Brain pericyte (primary cell): ENCODE data around the gene PPA1.
"Not testable (repeated sequence)": the region's sequence is repeated elsewhere in the genome, so short reads cannot be mapped to it uniquely, and the experiment has no call there.

Source experiments
- DNase-seq: peaks from one replicate; pipeline ENCODE4 v3.0.0-alpha.2; 2012; ENCODE audit warnings: low read depth, low spot score

The PPA1 gene

DNA sequence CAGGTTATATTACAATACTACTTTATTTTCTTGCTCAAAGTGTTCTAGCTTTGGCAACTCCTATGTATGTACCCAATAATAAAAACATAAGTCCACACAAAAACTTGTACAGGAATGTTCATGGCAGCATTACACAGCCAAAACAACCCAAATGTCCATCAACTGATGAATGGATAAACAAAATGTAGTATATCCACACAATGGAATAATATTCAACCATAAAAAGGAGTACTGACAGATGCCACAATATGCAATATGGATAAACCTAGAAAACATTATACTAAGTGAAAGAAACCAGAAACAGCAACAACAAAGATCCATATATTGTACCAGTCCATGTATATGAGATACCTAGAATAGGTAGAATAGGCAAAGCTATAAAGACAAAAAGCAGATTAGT lies 21.0 kb downstream of the PPA1 start:
- DNase-seq: no peak

DNA sequence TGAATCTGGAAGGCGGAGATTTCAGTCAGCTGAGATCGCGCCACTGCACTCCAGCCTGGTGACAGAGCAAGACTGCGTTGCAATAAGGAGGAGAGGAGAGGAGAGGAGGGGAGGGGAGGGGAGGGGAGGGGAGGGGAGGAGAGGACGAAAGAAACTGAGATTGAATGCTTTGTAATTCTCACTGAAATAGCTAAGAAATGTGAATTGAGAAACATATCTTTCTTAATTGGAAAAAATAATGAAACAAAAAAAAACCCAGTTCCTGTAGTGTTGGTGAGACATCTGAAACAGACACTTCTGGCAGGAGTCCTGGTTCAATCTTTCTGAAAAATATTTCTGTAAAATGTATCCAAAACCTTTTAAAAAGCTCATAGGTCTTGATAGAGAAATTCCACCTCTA lies 26.5 kb downstream of the PPA1 start:
- DNase-seq: no peak

DNA sequence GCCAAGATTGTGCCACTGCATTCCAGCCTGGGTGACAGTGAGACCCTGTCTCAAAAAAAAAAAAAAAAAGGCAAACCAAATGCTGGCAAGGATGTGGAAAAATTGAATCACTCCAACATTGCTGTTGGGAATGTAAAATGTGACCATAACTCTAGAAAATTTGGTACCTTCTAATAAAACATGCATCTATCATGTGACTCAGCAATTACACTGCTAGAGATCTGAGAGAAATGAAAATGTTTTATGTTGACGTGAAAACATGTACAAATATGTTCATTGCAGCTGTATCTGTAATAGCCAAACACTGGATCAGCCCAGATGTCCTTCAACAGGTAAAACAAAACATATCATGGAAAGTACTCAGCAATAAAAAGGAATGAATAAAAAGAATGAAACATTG lies 32.1 kb downstream of the PPA1 start:
- DNase-seq: no peak

DNA sequence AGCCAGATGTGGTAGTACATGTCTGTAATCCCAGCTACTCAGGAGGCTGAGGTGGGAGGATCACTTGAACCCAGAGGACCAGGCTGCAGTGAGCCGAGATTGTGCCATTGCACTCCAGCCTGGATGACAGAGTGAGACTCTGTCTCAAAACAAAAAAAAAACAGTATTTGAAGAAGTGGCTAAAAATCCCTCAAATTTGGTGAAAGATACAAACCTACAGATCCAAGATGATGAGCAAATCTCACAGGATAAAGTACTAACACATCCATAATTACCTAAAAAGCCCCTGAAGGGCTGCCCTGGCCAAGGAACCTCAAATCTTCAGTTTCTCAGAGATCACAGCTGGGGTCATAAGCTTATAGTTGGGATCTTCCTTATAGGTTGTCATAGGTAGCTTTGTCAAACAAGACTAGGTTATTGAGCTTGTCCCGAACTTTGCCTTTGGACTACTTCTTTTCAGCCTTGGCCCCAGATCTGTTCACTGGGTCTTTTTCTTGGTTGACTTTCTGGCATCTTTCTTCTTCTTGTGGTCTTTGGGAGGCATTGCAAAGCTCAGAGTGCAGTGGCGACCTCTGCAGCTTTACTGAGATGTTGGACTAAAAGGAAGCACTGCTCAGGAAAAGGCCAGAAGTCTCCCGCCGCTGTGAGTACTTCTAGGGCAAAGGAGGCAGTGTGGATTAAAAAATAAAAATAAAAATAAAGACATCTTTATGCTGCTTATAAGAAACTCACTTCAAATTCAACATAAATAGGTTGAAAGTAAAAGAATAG lies 34.3 kb downstream of the PPA1 start:
- no peak for DNase-seq

DNA sequence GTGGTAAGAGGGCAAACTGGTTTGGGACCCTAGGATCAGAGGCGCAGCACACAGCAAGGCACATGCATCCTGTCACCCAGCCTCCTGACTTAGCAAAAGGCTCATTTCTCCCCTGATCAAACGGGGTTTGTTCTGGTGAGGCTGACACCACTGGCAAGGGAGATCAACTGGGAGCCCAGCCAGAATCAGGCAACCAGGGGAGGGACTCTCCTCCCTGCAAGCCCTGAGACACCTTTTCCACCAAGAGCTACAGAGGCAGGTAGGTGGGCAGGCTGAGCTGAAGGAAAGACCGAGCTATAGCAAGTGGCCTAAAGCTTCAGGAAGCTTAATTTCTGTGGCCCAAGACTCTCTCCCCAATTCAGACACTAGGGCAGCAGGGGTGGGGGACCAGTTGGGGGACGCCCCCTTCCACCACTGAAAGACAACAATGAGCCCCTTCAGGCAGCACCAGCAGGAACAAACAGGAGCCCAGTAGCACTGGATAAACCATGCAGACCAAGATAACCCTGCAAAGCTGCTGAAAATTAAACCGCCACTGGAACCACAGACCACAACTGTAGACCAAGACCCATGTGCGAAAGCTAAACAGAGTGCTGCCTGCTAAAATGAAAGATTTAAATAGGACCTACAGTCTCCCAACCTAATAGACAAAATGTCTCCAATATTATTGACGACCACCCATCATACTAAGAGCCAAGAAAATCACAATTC lies 35.8 kb downstream of the PPA1 start:
- DNase-seq: no peak

DNA sequence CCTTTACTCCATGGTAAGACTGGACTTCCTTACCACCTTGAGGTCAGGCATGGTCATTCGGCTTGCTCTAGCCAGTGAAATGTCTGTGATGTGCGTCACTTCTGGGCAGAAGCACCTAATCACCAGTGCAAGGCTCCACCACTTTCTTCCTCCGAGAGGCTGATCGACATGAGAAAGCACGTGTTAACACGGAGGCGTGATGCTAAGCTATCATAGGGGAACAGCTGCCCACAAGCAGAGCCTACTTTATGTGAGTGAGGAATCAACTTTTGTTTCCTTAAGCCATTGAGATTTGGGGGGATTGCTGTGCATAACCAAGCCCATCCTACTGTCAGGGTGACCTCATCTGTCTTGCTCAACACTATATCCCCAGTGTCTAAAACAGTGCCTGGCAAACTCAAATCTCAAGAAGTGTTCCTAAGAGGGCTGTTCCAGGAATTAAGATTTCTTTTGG lies 39.8 kb downstream of the PPA1 start:
- DNase-seq: no peak

DNA sequence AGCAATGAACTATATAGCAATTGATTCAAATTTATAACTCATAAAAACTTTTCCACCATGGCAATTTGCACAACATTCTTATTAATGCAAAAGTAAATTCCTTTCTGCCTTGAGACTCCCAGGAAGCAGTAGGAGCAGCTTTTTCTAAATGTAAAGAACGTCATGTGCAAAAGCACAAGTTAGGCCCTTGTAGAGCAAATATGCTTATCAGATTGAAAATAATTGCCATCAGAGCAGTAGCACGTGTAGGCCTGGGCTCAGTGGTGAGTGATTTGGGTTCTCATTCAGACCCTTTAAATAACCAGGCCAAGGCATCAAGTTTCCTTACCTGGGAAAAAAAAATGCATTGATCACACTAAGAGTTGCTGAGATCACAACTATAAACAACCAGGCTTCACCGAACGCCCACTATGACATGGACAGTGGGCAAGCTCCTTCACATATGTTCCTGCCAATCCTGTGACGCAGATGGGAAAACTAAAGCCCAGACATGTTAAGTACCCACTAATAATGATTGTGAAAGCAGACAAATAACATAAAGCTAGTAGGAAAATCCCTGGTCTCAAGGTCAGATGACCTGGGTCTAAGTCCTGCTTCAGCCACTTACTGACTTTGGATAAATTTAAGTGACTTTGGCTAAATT lies 40.8 kb downstream of the PPA1 start:
- no peak for DNase-seq

DNA sequence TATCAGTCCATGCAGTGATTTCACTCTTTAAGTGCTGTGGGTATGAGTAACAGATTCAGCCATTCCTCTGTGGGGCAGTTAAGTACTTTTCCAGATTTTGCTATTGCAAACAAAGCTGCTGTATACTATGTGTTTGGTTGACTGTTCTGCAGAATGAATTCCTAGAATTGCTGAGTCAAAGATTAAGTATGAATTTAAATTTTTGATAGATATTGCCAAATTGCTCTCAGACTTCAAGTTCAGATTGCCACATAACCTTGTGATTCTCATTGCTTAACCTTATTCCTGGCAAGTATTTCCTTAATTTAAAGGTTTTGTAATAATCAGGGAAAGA lies 41.3 kb downstream of the PPA1 start:
- DNase-seq: no peak

DNA sequence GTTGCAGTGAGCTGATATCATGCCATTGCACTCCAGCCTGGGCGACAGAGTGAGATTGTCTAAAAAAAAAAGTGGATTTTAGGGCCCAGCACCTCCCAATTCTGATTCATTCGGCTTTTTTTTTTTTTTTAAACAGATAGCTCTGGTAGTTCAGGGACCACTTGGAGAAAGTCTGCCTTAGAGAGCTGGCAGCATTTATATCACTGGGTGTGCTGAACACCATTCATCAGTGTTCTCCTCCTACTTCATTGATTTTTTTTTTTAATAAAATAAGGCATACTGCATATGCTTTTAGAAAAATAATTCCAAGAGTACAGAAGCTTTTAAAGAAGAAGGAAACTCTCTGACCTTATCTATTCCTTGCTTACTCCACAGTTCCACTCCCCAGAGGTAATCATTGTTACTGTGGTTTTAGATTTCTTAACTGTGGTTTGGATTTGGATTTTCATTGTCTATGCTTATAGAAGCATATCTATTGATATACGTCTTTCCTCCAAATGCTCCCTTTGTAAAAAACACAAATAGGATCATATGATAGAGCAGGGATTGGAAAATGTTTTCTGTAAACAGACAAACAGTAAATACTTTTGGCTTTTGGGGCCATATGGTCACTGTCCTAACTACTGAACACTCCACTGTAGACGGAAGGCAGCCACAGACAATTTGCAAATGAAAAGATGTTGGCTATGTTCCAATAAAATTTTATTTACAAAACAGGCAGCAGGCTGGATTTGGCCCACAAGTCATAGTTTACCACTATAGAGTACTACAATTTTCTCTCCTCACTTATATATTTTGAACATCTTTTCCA lies 41.9 kb downstream of the PPA1 start:
- no peak for DNase-seq

DNA sequence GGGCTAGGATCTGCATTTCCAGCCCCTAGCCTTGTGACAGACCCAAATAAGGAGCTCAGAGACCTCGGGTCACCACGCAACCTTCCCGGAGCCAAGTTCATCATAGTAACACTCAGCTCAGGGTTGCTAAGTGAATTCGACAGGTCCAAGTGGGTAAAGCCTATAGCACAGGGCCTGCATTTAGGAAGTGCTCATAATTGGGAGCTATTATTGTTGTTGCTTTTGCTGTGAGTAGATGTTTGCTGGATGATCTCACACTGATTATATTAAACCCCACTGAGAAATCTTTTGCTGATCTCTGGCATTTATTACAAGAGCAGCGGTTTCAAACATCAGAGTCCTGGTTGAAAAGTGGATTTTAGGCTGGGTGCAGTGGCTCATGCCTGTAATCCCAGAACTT lies 42.6 kb downstream of the PPA1 start:
- no peak for DNase-seq

DNA sequence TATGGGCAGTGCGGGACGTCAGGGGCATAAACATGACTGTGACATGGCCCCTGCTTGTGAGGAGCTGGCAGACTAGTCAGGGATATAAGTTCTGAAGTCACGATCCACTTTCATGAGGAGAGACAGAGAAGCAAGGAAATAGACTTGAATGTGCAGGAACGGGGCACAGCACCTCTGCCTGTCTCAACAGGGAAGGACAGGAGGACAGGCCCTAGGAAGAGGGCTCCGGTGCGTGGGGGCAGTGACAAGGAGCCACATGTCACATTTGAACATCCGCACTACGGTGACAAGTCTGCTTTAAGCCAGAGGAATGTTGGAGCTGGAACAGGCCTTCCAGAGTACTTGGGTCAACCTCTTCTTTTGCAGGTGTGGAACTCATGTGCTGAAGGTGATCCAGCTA lies 43.1 kb downstream of the PPA1 start:
- no peak for DNase-seq

DNA sequence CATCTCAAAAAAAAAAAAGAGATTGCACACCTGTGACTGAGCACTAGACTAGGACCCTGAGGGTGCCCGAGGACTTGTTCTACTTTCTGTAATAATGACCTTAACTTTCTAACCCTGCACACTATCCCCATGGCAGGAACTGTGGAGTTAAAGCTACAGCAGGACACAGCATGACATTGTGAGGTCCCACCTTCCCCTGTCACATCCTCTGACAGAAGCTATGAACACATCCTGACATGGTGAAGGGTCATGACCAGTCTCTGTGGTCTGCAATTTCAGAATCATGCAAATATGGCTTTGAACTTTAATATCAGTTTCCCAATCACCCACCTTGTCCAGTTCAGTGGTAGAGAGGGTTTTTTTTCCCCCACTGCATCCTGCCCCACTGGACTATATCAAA lies 44.5 kb downstream of the PPA1 start:
- no peak for DNase-seq

DNA sequence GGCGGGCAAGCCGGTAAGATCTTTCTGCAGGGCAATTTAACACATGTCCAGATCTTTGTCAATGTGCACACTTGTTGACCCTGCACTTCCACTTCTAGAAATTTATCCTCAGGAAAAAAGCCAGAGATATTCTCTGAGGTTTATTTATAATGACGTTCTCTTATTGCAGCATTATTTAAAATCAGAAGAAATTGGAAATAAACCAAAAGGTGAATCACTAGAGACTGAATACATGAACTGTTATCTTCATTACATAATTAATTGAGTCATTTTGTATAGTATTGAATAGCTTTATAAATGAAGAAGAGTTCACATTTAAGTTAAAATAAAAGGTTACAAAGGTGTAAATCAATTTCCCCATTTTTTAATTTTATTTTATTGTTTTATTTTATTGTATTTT lies 46.7 kb downstream of the PPA1 start:
- DNase-seq: no peak

DNA sequence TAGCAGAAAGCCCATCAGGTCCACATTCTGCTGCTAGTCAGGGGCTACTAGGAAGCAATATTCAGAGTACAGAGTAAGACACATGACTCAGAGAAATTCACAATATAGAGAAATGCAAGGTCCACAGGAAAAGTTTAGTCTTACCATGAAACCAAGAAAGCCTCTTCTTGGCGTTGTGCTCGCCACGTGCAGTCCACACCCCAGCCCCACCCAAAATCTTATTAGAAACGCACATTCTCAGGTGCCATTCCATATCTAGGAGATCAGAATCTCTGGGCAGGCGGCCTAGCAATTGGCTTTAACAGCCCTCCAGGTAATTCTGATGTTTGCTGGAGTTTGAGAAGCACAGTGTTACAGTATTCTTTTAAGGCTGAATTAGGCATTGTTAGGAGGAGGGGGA lies 47.1 kb downstream of the PPA1 start:
- DNase-seq: no peak

DNA sequence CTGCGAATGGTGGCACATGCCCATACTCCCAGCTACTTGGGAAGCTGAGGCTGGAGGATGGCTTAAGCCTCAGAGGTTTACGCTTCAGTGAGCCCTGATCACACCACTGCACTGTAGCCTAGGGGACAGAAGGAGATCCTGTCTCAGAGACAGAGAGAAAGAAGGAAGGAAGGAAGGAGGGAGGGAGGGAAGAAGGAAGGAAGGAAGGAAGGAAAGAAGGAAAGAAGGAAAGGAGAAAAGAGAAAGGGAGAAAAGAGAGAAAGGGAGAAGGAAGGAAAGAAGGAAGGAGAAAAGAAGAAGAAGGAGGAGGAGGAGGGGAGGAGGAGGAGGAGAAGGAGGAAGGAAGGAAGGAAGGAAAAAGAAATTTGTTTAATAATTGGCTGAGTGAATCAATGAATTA lies 49.9 kb downstream of the PPA1 start:
- DNase-seq: no peak

DNA sequence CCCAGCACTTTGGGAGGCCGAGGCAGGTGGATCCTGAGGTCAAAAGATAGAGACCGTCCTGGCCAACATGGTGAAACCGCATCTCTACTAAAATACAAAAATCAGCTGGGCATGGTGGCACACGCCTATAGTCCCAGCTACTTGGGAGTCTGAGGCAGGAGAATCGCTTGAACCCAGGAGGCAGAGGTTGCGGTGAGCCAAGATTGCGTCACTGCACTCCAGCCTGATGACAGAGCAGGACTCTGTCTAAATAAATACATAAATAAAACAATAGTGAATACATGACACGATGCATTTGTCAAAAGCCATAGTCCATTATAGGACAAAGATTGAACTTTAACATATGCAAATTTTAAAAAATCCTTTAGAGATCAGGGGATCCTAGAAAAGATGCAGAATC lies 54.0 kb downstream of the PPA1 start:
- DNase-seq: not testable (repeated sequence)

DNA sequence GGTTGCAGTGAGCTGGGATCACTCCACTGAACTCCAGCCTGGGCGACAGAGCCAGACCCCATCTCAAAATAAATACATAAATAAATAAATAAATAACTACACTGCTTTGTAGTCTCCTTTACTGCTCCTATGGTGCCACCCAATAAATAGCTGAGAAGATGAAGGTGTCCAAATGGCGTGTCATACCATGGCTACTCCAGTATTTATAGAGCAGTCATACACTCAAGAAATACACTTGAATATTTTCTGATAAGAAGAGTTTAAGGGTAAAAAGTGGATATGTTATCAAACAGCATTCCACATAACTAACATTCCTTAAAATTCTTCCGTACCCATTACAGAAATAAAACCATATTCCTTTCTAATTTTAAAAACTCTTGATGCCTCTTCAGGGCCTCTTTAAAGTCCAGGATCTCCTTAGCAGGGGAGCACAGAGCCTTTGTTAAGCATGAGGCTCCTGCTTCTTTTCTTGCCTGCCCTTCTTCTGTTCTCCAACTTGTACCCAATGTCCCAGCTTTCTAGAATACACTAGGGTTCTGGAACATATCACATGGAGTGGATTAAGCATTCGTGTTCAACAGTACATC lies 55.0 kb downstream of the PPA1 start:
- no peak for DNase-seq

DNA sequence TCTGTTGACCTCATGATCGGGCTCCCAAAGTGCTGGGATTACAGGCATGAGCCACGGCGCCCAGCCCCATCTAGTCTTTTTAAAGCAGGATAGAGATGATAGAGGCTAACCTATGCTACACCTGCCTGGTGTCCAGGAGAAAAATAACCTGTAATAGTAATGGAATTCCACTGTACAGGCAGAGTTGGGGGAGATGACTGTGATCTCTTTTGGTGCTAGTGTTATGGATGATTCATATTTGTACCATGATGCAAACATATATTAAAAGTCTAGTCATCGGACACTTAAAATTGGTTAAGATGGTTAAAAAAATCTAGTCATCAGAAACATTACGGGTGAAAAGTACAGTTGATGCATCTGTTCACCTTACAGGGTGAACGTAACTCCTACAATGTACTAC lies 56.8 kb downstream of the PPA1 start:
- DNase-seq: no peak

DNA sequence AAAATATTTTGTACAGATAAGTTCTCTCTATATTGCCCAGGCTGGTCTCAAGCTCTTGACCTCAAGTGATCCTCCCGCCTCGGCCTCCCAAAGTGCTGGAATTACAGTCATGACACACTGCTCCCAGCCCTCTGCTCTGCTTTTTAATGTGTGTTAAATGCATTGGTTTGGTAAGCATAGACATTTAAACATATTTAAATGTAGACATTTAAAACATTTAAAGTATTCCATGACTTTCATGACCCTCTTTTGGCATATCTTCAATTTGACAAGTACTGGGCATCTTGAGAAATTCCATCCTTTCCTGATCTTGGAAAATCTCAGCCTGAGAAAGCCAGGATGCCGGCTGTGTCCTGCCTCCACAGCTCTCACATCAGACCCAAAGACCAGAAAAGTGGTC lies 57.7 kb downstream of the PPA1 start:
- no peak for DNase-seq

DNA sequence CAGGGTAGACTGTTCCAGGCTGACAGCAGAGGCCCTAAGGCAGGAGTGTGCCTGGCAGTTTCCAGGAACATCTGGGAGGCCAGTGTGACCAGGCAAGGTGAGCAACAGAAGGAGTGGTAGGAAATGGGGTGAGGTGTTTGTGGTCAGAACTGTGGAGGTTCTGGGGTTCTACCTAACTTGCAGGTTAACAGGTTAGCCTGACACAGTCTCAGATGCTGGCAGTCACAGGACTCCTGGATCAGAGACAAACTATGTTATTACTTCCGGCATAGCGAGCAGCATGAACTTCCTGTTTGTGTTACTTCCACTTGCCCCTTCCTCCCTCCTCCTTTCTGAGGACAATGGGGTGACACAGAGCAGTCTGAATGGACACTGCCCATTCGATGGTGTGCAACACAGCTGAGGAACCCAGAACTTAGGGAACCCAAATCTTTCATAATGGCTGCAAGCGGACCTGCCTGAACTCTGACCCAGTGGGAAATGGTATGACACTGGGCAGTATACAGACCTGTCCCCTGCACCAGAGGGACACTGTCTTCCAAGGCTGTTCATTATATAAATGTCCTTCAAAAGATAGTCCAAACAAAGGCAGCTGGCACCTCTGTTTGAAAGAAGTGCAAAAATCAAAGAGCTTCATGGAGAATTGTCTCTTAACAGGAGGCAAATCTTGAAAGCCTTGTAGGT lies 59.0 kb downstream of the PPA1 start:
- DNase-seq: no peak

DNA sequence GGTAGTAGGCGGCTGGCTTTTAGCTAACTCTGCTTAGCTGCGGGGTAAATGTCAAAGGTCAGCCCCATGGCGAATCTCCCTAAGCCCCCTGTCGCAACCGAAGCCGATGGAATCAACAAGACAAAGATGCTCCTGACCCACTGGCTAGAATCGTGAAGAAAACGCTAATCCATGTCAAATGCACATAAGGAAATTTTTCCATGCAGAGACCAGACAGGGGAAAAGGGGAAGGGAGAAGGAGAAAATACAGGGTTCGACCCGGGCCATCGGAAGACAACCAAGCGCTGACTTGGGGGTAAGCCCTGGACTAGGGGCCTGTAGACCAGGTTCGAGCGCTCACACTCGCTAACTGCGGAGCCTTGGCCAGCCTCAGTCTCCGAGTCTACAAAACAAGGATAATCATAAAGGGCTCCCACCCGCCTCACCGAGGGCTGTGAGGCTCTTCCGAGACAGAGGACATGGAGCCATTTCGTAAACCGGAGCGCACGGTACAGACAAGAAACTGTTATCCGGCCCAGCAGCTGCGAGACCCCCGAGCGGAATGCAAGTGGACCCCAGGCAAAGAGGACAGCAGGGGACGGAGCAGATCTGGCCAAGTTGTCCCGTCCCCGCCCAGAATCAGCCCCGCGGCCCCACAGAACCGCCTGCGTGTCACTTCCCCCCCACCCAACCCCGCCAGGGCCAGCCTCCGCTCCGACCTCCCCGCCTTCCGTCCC lies 63.4 kb downstream of the PPA1 start:
- no peak for DNase-seq
